Neuronal stem cell (in vitro differentiated cells): Measurements from ENCODE around the gene PIGK.

ENCODE experiments used
- DNase-seq: peaks from one replicate; pipeline ENCODE4 v3.0.0-alpha.2; 2013; ENCODE audit warnings: low spot score
- H2AFZ ChIP-seq: one replicate; pipeline ENCODE4 v1.6.1; 2013; ENCODE audit warnings: mild to moderate bottlenecking, low read length, inconsistent platforms
- H2AK5ac ChIP-seq: 2 replicates; pipeline ENCODE4 v1.6.1; 2013; ENCODE audit warnings: low read depth, mild to moderate bottlenecking, inconsistent platforms, low read length, moderate library complexity, mixed read lengths
- H2BK120ac ChIP-seq: 2 replicates; pipeline ENCODE4 v1.6.1; 2013; ENCODE audit warnings: low read depth, mild to moderate bottlenecking, inconsistent platforms, low read length, moderate library complexity, mixed read lengths
- H2BK12ac ChIP-seq: one replicate; pipeline ENCODE4 v1.6.1; 2013; ENCODE audit warnings: low read length, inconsistent platforms
- H2BK15ac ChIP-seq: 2 replicates; pipeline ENCODE4 v1.6.1; 2013; ENCODE audit warnings: mild to moderate bottlenecking, low read length, inconsistent platforms, mixed read lengths
- H2BK5ac ChIP-seq: one replicate; pipeline ENCODE4 v1.6.1; 2013; ENCODE audit warnings: inconsistent platforms, mild to moderate bottlenecking, low read length, moderate library complexity
- H3K14ac ChIP-seq: one replicate; pipeline ENCODE4 v1.6.1; 2013; ENCODE audit warnings: low read length, inconsistent platforms
- H3K18ac ChIP-seq: 2 replicates; pipeline ENCODE4 v1.6.1; 2013; ENCODE audit warnings: low read length, inconsistent platforms
- H3K23ac ChIP-seq: 2 replicates; pipeline ENCODE4 v1.6.1; 2013; ENCODE audit warnings: low read depth, mild to moderate bottlenecking, mixed read lengths, low read length, inconsistent platforms; ENCODE audit not compliant: poor library complexity
- H3K27ac ChIP-seq: replicated peaks from 3 replicates; pipeline ENCODE4 v1.5.1; 2013; ENCODE audit warnings: low read length, inconsistent platforms
- H3K27me3 ChIP-seq, 3 experiments: 2 replicates each; pipeline ENCODE4 v1.6.1; 2013; ENCODE audit warnings: low read length in 3 of 3, mild to moderate bottlenecking in 2 of 3, inconsistent platforms in 1 of 3, low read depth in 1 of 3, mixed read lengths in 1 of 3, moderate library complexity in 1 of 3; ENCODE audit not compliant: control insufficient read depth in 3 of 3, insufficient read depth in 3 of 3
- H3K36me3 ChIP-seq, 2 donors: replicated peaks in 1 of 2; 2 replicates each; pipeline ENCODE4 v1.6.1; 2013; ENCODE audit warnings: low read length in 2 of 2; ENCODE audit not compliant: control insufficient read depth in 2 of 2, insufficient read depth in 2 of 2
- H3K4ac ChIP-seq: 2 replicates; pipeline ENCODE4 v1.6.1; 2013; ENCODE audit warnings: inconsistent platforms, mild to moderate bottlenecking, low read length, moderate library complexity
- H3K4me1 ChIP-seq, 2 donors: 1 replicate in 1 of 2; 2 replicates in 1 of 2; pipeline ENCODE4 v1.6.1; 2013; ENCODE audit warnings: low read length in 2 of 2, low read depth in 1 of 2; ENCODE audit not compliant: control insufficient read depth in 2 of 2, insufficient read depth in 1 of 2
- H3K4me2 ChIP-seq: one replicate; pipeline ENCODE4 v1.6.1; 2013; ENCODE audit warnings: mild to moderate bottlenecking, low read length, inconsistent platforms; ENCODE audit not compliant: insufficient read depth, poor library complexity, severe bottlenecking
- H3K4me3 ChIP-seq, 2 donors: 2 replicates each; pipeline ENCODE4 v1.5.1; 2013; ENCODE audit warnings: low read length in 2 of 2, mild to moderate bottlenecking in 2 of 2, inconsistent platforms in 1 of 2, moderate library complexity in 1 of 2
- H3K79me1 ChIP-seq: one replicate; pipeline ENCODE4 v1.6.1; 2013; ENCODE audit warnings: low read depth, mild to moderate bottlenecking, inconsistent platforms, low read length, moderate library complexity
- H3K9ac ChIP-seq: one replicate; pipeline ENCODE4 v1.6.1; 2013; ENCODE audit warnings: mild to moderate bottlenecking, low read depth, low read length, inconsistent platforms; ENCODE audit not compliant: poor library complexity
- H3K9me3 ChIP-seq, 2 donors: replicated peaks in 1 of 2; 2 replicates each; pipeline versions ENCODE3 to v1.6.1; 2013; ENCODE audit warnings: low read length in 2 of 2, mild to moderate bottlenecking in 2 of 2, inconsistent platforms in 1 of 2, low read depth in 1 of 2, mixed read lengths in 1 of 2, moderate library complexity in 1 of 2; ENCODE audit not compliant: control insufficient read depth in 2 of 2, insufficient read depth in 1 of 2
- H4K8ac ChIP-seq: one replicate; pipeline ENCODE4 v1.6.1; 2013; ENCODE audit warnings: low read depth, mild to moderate bottlenecking, inconsistent platforms, low read length, moderate library complexity
- H4K91ac ChIP-seq: one replicate; pipeline ENCODE4 v1.6.1; 2013; ENCODE audit warnings: low read length, low read depth, mild to moderate bottlenecking, inconsistent platforms; ENCODE audit not compliant: poor library complexity
- whole genome bisulfite sequencing, 2 donors: extraction: QIAGEN DNeasy Blood & Tissue Kit; methylation state at CpG; one replicate each; pipeline ENCODE4 v1.1.7; 2013; ENCODE audit warnings: missing lambda C conversion rate in 2 of 2, mixed read lengths in 1 of 2; ENCODE audit not compliant: insufficient read length in 2 of 2, insufficient replicate concordance in 1 of 2; ENCODE audit errors: extremely low coverage in 2 of 2; 5-methylcytosine and 5-hydroxymethylcytosine counted together

The PIGK gene

DNA sequence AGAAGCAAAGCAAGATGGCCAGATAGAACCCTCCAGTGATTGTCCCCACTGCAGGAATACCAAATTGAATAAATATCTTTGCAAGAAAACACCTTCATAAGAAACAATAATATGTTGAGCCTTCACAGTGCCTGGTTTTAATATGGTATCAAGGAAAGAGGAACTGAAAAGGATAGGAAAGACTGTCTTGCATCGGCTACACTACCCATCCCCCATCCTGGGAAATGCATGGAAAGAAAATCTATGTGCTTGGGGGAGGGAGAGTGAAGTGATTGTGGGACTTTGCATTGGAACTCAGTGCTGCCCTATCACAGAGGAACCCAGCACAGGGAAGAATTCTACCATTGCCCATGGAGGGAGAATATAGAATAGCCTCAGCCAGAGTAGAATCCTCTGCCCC is 34.0 kb upstream of the PIGK start:
- no peak overlapping the region for H2BK12ac ChIP-seq
- H3K9ac ChIP-seq = no peak overlapping the region
- H3K23ac ChIP-seq = no peak overlapping the region
- no peaks in the 10 kb centered on the region for H3K27me3 ChIP-seq
- no CpG with 5 or more reads among the region's 1 CpG for WGBS, 2 donors
- no peaks in the 10 kb centered on the region for H3K79me1 ChIP-seq
- H3K4me3 ChIP-seq = no peak overlapping the region
- no peak overlapping the region for H3K18ac ChIP-seq
- no peak overlapping the region for H4K8ac ChIP-seq
- no peak overlapping the region for H3K4me2 ChIP-seq
- H3K36me3 ChIP-seq = no peaks in the 10 kb centered on the region
- no peak overlapping the region for H2AFZ ChIP-seq
- H2BK120ac ChIP-seq = no peak overlapping the region
- H3K9me3 ChIP-seq = peaks cover 8 to 25% of the 10 kb centered on the region in 2 donors
- H3K27ac ChIP-seq = no peak overlapping the region
- H2AK5ac ChIP-seq = no peak overlapping the region
- H2BK5ac ChIP-seq = no peak overlapping the region
- H3K4me1 ChIP-seq = no peaks in the 10 kb centered on the region
- DNase-seq = no peak
- H3K4ac ChIP-seq = no peak overlapping the region
- H2BK15ac ChIP-seq = no peak overlapping the region
- no peak overlapping the region for H4K91ac ChIP-seq
- no peak overlapping the region for H3K14ac ChIP-seq

DNA sequence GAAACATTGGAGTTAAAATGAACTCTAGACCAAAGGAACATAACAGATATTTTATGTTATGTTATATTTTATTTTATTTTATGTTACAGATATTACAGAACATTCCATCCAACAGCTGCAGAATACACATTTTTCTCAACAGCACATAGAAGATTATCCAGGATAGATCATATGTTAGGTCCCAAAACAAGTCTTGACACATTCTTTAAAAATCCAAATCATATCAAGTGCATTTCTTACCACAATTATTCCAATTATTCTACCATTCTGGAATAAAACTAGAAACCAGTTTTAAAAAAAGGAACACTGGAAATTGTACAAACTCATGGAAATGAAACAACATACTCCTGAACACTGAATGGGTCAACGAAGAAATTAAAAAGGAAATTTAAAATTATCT is 30.9 kb upstream of the PIGK start:
- Histone ChIP-seq H3K23ac (no peak overlapping the region), H3K27me3 (no peaks in the 10 kb centered on the region), H4K91ac (no peak overlapping the region), H3K18ac (no peak overlapping the region), H3K9me3 (peaks cover 8 to 22% of the 10 kb centered on the region in 2 donors), H4K8ac (no peak overlapping the region), H2BK5ac (no peak overlapping the region), H3K4ac (no peak overlapping the region), H2BK120ac (no peak overlapping the region), H2BK15ac (no peak overlapping the region), H3K14ac (no peak overlapping the region), H3K4me1 (no peaks in the 10 kb centered on the region), H2AK5ac (no peak overlapping the region), H2BK12ac (no peak overlapping the region), H2AFZ (no peak overlapping the region), H3K27ac (no peak overlapping the region), H3K36me3 (no peaks in the 10 kb centered on the region), H3K9ac (no peak overlapping the region), H3K4me3 (no peak overlapping the region), H3K79me1 (no peaks in the 10 kb centered on the region), H3K4me2 (no peak overlapping the region)
- WGBS, 2 donors = no CpG with 5 or more reads among the region's 1 CpG
- no peak for DNase-seq

DNA sequence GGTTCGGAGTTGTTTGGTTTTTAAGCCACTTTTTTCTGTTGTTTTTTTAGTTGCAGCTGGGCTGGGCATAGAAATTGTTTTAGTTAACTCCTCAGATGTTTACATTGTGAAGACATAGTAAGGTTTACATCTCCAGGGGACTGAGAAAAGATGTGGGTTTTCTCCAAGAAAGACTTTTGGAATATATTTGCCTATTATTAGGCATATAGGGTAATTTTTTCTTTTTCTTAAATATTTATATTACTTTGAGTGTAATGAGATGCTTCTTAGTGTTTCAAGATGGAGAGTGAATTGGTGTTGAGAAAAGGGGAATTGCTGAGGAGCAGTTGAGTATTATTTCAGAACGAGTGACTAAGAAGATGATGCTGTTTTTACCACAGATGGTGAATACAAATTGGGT is 26.6 kb upstream of the PIGK start:
- H2AK5ac ChIP-seq = no peak overlapping the region
- no CpG with 5 or more reads among the region's 2 CpGs for WGBS, 2 donors
- no peak overlapping the region for H2BK15ac ChIP-seq

DNA sequence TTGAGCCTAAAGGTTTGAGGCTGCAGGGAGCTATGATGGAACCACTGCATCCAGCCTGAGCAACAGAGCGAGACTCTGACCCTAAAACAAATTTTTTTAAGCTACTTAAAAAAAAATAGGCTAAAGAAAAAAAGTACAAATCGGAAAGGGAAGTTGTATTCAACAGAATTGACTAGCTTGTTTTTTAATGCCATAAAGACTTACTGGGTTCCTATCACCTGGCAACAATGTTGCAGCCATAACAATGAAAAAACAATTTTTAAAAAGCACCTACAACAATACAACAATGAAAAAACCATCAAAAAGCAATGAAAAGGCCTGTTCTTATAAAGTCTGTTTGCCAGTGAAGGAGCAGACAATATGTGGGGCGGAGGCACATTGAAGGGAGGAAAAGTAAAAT is 20.1 kb upstream of the PIGK start:
- Histone ChIP-seq H3K4me1 (no peaks in the 10 kb centered on the region), H3K4ac (peak overlapping the region; percentile 93), H3K4me3 (no peak overlapping the region), H2BK15ac (no peak overlapping the region), H3K27me3 (no peaks in the 10 kb centered on the region), H3K79me1 (no peaks in the 10 kb centered on the region), H2AFZ (no peak overlapping the region), H3K14ac (no peak overlapping the region), H3K9ac (no peak overlapping the region), H2AK5ac (no peak overlapping the region), H4K8ac (no peak overlapping the region), H3K9me3 (peaks cover 2 to 6% of the 10 kb centered on the region in 2 donors), H3K18ac (peak overlapping the region; percentile 83), H3K4me2 (no peak overlapping the region), H3K36me3 (no peaks in the 10 kb centered on the region), H3K27ac (no peak overlapping the region), H2BK5ac (no peak overlapping the region), H4K91ac (no peak overlapping the region), H2BK120ac (no peak overlapping the region), H2BK12ac (no peak overlapping the region), H3K23ac (no peak overlapping the region)
- WGBS, 2 donors = no CpG with 5 or more reads among the region's 3 CpGs
- no peak for DNase-seq

More for the DNA sequence above, 26.6 kb upstream of the PIGK start:
- H3K9ac ChIP-seq = no peak overlapping the region
- H4K8ac ChIP-seq = no peak overlapping the region
- no peak overlapping the region for H2BK12ac ChIP-seq
- no peak overlapping the region for H3K27ac ChIP-seq
- H4K91ac ChIP-seq = no peak overlapping the region
- no peak for DNase-seq
- H3K23ac ChIP-seq = no peak overlapping the region
- H3K9me3 ChIP-seq = peaks cover 2 to 16% of the 10 kb centered on the region in 2 donors
- H3K14ac ChIP-seq = no peak overlapping the region
- no peak overlapping the region for H2AFZ ChIP-seq
- H3K27me3 ChIP-seq = no peaks in the 10 kb centered on the region
- H2BK5ac ChIP-seq = no peak overlapping the region
- no peak overlapping the region for H3K4me2 ChIP-seq
- H3K4me3 ChIP-seq = no peak overlapping the region
- no peak overlapping the region for H3K18ac ChIP-seq
- no peaks in the 10 kb centered on the region for H3K4me1 ChIP-seq
- H2BK120ac ChIP-seq = no peak overlapping the region
- no peak overlapping the region for H3K4ac ChIP-seq
- H3K79me1 ChIP-seq = no peaks in the 10 kb centered on the region
- H3K36me3 ChIP-seq = no peaks in the 10 kb centered on the region
